IMR-90 (cell line): Measurements from ENCODE around the gene TMEM41A. TPM values are rescaled to one million over a fixed set of nuclear protein-coding genes. Genes with fewer than 3 reads are reported as not detected.

ENCODE experiments used
- ATAC-seq: fragments of 200-7000 bp; cut with Tn5 transposase; 2 replicates; pipeline ENCODE4 v1.9.1; 2020; ENCODE audit warnings: low read depth, mild to moderate bottlenecking, moderate library complexity
- BruUV-seq: library from RNA; stranded (reverse); fragments of 400-500 nt; replicated peaks from 2 replicates; lab custom pipeline; 2021; lab: Mats Ljungman, UMichigan
- CTCF ChIA-PET: fragments of 300-600 bp; formaldehyde crosslinking; extraction: SDS; loops from one replicate; lab custom pipeline; 2021; ENCODE audit warnings: antibody characterized with exemption; lab: Yijun Ruan, JAX
- POLR2A ChIA-PET: fragments of 300-600 bp; sonication (Branson Sonifier 250); formaldehyde crosslinking; loops from one replicate; lab custom pipeline; 2022; ENCODE audit warnings: antibody characterized with exemption; ENCODE audit not compliant: unreplicated experiment; lab: Charles Lee
- DNase-seq: peaks from one replicate; pipeline ENCODE4 v3.0.0; 2013
- H2AFZ ChIP-seq: replicated peaks from 2 replicates; pipeline ENCODE3; 2013; ENCODE audit warnings: low read length, mild to moderate bottlenecking; ENCODE audit not compliant: poor library complexity
- H2AK5ac ChIP-seq: 2 replicates; pipeline ENCODE4 v1.6.1; 2013; ENCODE audit warnings: low read depth, low read length, inconsistent platforms
- H2AK9ac ChIP-seq: replicated peaks from 2 replicates; pipeline ENCODE3; 2013; ENCODE audit warnings: mild to moderate bottlenecking, low read depth, low read length, moderate library complexity; ENCODE audit not compliant: poor library complexity
- H2BK120ac ChIP-seq: 2 replicates; pipeline ENCODE4 v1.6.1; 2013; ENCODE audit warnings: low read depth, low read length, inconsistent platforms
- H2BK15ac ChIP-seq: 3 replicates; pipeline ENCODE4 v1.6.1; 2013; ENCODE audit warnings: low read depth, low read length, inconsistent platforms
- H2BK20ac ChIP-seq: 2 replicates; pipeline ENCODE4 v1.6.1; 2013; ENCODE audit warnings: low read depth, mild to moderate bottlenecking, inconsistent platforms, low read length, moderate library complexity
- H2BK5ac ChIP-seq: 2 replicates; pipeline ENCODE4 v1.6.1; 2013; ENCODE audit warnings: mild to moderate bottlenecking, low read depth, low read length, inconsistent platforms; ENCODE audit not compliant: poor library complexity, severe bottlenecking
- H3K14ac ChIP-seq: replicated peaks from 2 replicates; pipeline ENCODE4 v1.6.1; 2013; ENCODE audit warnings: low read depth, low read length, inconsistent platforms
- H3K18ac ChIP-seq: 2 replicates; pipeline ENCODE4 v1.6.1; 2013; ENCODE audit warnings: low read depth, low read length, control low read depth
- H3K23ac ChIP-seq: 2 replicates; pipeline ENCODE4 v1.6.1; 2013; ENCODE audit warnings: low read depth, low read length, inconsistent platforms
- H3K27ac ChIP-seq: 2 replicates; pipeline ENCODE4 v1.5.1; 2013; ENCODE audit warnings: mild to moderate bottlenecking, control low read depth, low read length; ENCODE audit not compliant: insufficient read depth
- H3K27me3 ChIP-seq: 2 replicates; pipeline ENCODE4 v1.6.1; 2013; ENCODE audit warnings: low read length; ENCODE audit not compliant: control insufficient read depth, insufficient read depth
- H3K36me3 ChIP-seq: 2 replicates; pipeline ENCODE4 v1.6.1; 2013; ENCODE audit warnings: low read length, mixed read lengths; ENCODE audit not compliant: control insufficient read depth, insufficient read depth
- H3K4ac ChIP-seq: 2 replicates; pipeline ENCODE4 v1.6.1; 2013; ENCODE audit warnings: low read depth, low read length, inconsistent platforms
- H3K4me1 ChIP-seq: 2 replicates; pipeline ENCODE4 v1.6.1; 2013; ENCODE audit warnings: low read length, mixed read lengths; ENCODE audit not compliant: control insufficient read depth, insufficient read depth
- H3K4me2 ChIP-seq: 2 replicates; pipeline ENCODE4 v1.6.1; 2013; ENCODE audit warnings: low read depth, mild to moderate bottlenecking, control low read depth, low read length, moderate library complexity
- H3K4me3 ChIP-seq: 2 replicates; pipeline ENCODE4 v1.5.1; 2013; ENCODE audit warnings: low read depth, mild to moderate bottlenecking, control low read depth, low read length, moderate library complexity; ENCODE audit not compliant: insufficient read depth
- H3K56ac ChIP-seq: 2 replicates; pipeline ENCODE4 v1.6.1; 2013; ENCODE audit warnings: low read length, inconsistent platforms; ENCODE audit not compliant: insufficient read depth; ENCODE audit errors: extremely low read depth
- H3K79me1 ChIP-seq, 2 experiments: 2 replicates each; pipeline ENCODE4 v1.6.1; 2013; ENCODE audit warnings: low read length in 2 of 2, inconsistent platforms in 1 of 2, low read depth in 1 of 2
- H3K9ac ChIP-seq: 2 replicates; pipeline ENCODE4 v1.6.1; 2013; ENCODE audit warnings: low read depth, low read length, control low read depth
- H3K9me1 ChIP-seq: 2 replicates; pipeline ENCODE4 v1.6.1; 2013; ENCODE audit warnings: low read length, inconsistent platforms; ENCODE audit not compliant: insufficient read depth
- H3K9me3 ChIP-seq: 2 replicates; pipeline ENCODE4 v1.6.1; 2013; ENCODE audit warnings: low read length; ENCODE audit not compliant: control insufficient read depth, insufficient read depth
- H4K20me1 ChIP-seq: 2 replicates; pipeline ENCODE4 v1.6.1; 2013; ENCODE audit warnings: low read length, inconsistent platforms; ENCODE audit not compliant: insufficient read depth
- H4K5ac ChIP-seq: 2 replicates; pipeline ENCODE4 v1.6.1; 2013; ENCODE audit warnings: mild to moderate bottlenecking, low read depth, low read length, control low read depth
- H4K8ac ChIP-seq, 2 experiments: 2 replicates each; pipeline ENCODE4 v1.6.1; 2013; ENCODE audit warnings: low read depth in 2 of 2, low read length in 2 of 2, control low read depth in 1 of 2, inconsistent platforms in 1 of 2
- H4K91ac ChIP-seq: 2 replicates; pipeline ENCODE4 v1.6.1; 2013; ENCODE audit warnings: low read depth, low read length, inconsistent platforms; ENCODE audit not compliant: insufficient read depth
- CHD1 ChIP-seq: IDR thresholded peaks from 2 replicates; pipeline ENCODE4 v1.6.1; 2012; ENCODE audit warnings: low read depth, low read length, improper control_type of control experiment
- MAZ ChIP-seq: IDR thresholded peaks from 2 replicates; pipeline ENCODE4 v1.6.1; 2012; ENCODE audit warnings: low read depth, mild to moderate bottlenecking, low read length, improper control_type of control experiment, moderate library complexity, borderline replicate concordance
- MXI1 ChIP-seq: IDR thresholded peaks from 2 replicates; pipeline ENCODE4 v1.6.1; 2012; ENCODE audit warnings: low read depth, mild to moderate bottlenecking, low read length, moderate library complexity, borderline replicate concordance
- RAD21 ChIP-seq: IDR thresholded peaks from 2 replicates; pipeline ENCODE4 v1.6.1; 2012; ENCODE audit warnings: low read length, improper control_type of control experiment
- RCOR1 ChIP-seq: IDR thresholded peaks from 2 replicates; pipeline ENCODE4 v1.6.1; 2012; ENCODE audit warnings: mild to moderate bottlenecking, low read length, improper control_type of control experiment; ENCODE audit not compliant: insufficient replicate concordance
- WGBS, 2 experiments: methylation state at CpG; one replicate each; pipeline versions ENCODE4 v1.1.5 to v1.1.7; 2013; ENCODE audit warnings: missing lambda C conversion rate in 2 of 2; ENCODE audit not compliant: insufficient read length in 1 of 2; ENCODE audit errors: extremely low coverage in 2 of 2; 5-methylcytosine and 5-hydroxymethylcytosine counted together
- dilution Hi-C: fragments of 300-500 bp; cut with HindIII; formaldehyde crosslinking; loops from one replicate; pipeline ENCODE4 v1.14.3; 2018; ENCODE audit warnings: low sequenced_read_pairs; ENCODE audit not compliant: unreplicated experiment
- in situ Hi-C: fragments of 300-500 bp; cut with MboI; formaldehyde crosslinking; loops from 3 replicates; pipeline ENCODE4 v1.14.3; 2019; ENCODE audit warnings: low sequenced_read_pairs, inconsistent platforms, mixed read lengths
- intact Hi-C: fragments of 100-400 bp; cut with micrococcal nuclease; formaldehyde crosslinking; loops from 2 replicates; pipeline ENCODE4 v1.10.0; 2022
- polyA plus RNA-seq, 3 experiments: library from polyadenylated mRNA; depleted of rRNA; stranded (reverse); fragments of >200 nt; gene quantifications; 2 replicates each; pipeline ENCODE4 v1.2.3, GENCODE V29; 2012; ENCODE audit warnings: low replicate concordance in 1 of 3
- total RNA-seq: library from RNA; depleted of rRNA; stranded (reverse); fragments of >200 nt; gene quantifications from 2 replicates; pipeline ENCODE4 v1.2.3, GENCODE V29; 2012; rRNA removed
- TF ChIP-seq, protein P1 (sequence below): fragments of 150-350 bp; IDR thresholded peaks from 2 replicates; pipeline ENCODE4 v1.6.1; 2017; ENCODE audit warnings: mild to moderate bottlenecking, antibody characterized with exemption, low read length, low read depth

Gene TMEM41A
- total and polyA plus RNA-seq, 2 of the 4 experiments (the other 2 are of a cell fraction) = 10.6 to 12.5 TPM

DNA sequence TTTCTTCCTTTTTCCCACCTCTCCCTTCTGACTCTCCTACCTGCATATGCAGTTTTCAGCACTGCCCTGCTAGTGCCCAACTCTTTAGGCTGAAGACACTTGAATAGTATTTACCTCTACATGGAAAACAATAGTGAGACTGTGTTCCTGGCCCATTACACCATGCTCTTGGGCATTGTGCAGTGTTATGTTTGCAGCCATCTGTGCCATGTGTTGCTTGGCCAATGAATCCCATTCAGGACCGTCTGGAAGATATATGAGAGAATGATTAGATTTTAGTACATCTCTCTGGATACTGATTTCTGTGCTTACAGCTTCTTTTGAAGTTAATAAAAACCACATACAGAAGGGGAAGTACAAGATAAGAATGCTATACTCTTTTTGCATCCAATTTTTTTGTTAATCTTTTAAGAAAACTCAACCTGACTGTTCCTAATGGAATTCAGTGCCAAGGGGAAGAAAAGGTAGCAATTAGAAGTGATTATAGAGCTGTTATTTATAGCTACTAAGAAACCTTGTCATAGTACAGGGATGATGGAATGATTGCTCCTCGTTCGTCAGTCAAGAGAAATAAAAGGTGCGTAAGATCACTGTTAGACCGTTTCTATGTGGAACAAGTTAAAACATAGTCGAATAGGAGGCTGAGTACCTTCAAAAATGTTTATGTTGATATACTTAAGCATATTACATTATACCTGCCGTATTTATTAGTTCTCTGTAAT lies 58.9 kb downstream of the TMEM41A start:
- WGBS, 2 experiments = no CpG with 5 or more reads among the region's 7 CpGs
- no peak overlapping the region for H3K23ac ChIP-seq
- TF ChIP-seq RCOR1 (no peak), CHD1 (no peak), MXI1 (no peak), RAD21 (no peak), MAZ (no peak)
- TF ChIP-seq, protein P1, sequence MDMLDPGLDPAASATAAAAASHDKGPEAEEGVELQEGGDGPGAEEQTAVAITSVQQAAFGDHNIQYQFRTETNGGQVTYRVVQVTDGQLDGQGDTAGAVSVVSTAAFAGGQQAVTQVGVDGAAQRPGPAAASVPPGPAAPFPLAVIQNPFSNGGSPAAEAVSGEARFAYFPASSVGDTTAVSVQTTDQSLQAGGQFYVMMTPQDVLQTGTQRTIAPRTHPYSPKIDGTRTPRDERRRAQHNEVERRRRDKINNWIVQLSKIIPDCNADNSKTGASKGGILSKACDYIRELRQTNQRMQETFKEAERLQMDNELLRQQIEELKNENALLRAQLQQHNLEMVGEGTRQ = no peak
- DNase-seq (no peak), ATAC-seq (no peak)
- no peak overlapping the region for H2BK15ac ChIP-seq
- H3K9me1 ChIP-seq = no peaks in the 10 kb centered on the region
- H3K14ac ChIP-seq = no peak overlapping the region
- no peak overlapping the region for H2AK5ac ChIP-seq
- intact Hi-C loops (no loop called here), in situ Hi-C loops (no loop called here), dilution Hi-C loops (no loop called here)
- no peaks in the 10 kb centered on the region for H4K20me1 ChIP-seq
- CTCF ChIA-PET = no interaction called here
- POLR2A ChIA-PET = no interaction called here
- BruUV-seq = no TSS peak
- H3K27me3 ChIP-seq = no peaks in the 10 kb centered on the region
- H4K8ac ChIP-seq = no peak overlapping the region
- H3K18ac ChIP-seq = no peak overlapping the region
- H2BK120ac ChIP-seq = no peak overlapping the region
- H3K79me1 ChIP-seq = no peaks in the 10 kb centered on the region
- H3K4me1 ChIP-seq = no peaks in the 10 kb centered on the region
- no peak overlapping the region for H3K56ac ChIP-seq
- no peaks in the 10 kb centered on the region for H3K9me3 ChIP-seq
- H2BK5ac ChIP-seq = no peak overlapping the region
- H3K9ac ChIP-seq = no peak overlapping the region
- H3K36me3 ChIP-seq = no peaks in the 10 kb centered on the region
- H2AK9ac ChIP-seq = no peak overlapping the region
- H2AFZ ChIP-seq = no peak overlapping the region
- no peak overlapping the region for H3K4ac ChIP-seq
- H3K27ac ChIP-seq = no peak overlapping the region
- no peak overlapping the region for H3K4me2 ChIP-seq
- no peak overlapping the region for H2BK20ac ChIP-seq
- no peak overlapping the region for H4K91ac ChIP-seq
- no peak overlapping the region for H3K4me3 ChIP-seq
- no peak overlapping the region for H4K5ac ChIP-seq

Other genes with a start within 250 kb of the TMEM41A start
- gene EHHADH, start 245.0 kb downstream of the TMEM41A start, total RNA-seq = 4.2 and 4.7 TPM in 2 replicates
- 2.0 TPM in 2 replicates for gene EHHADH, start 245.0 kb downstream of the TMEM41A start, polyA plus RNA-seq (2012; rRNA removed)
- gene MAP3K13, start 135.9 kb downstream of the TMEM41A start, total RNA-seq = 17.6 and 19.2 TPM in 2 replicates
- 8.6 and 9.9 TPM in 2 replicates for gene MAP3K13, start 135.9 kb downstream of the TMEM41A start, polyA plus RNA-seq (2012; rRNA removed)
- 0.28 and 0.36 TPM in 2 replicates for gene LIPH, start 53.6 kb upstream of the TMEM41A start, total RNA-seq
- 0.17 and 0.27 TPM in 2 replicates for gene LIPH, start 53.6 kb upstream of the TMEM41A start, polyA plus RNA-seq (2012; rRNA removed)
- gene SENP2, start 87.3 kb upstream of the TMEM41A start, total RNA-seq = 15.2 and 31.1 TPM in 2 replicates
- gene SENP2, start 87.3 kb upstream of the TMEM41A start, polyA plus RNA-seq (2012; rRNA removed) = 7.5 and 9.4 TPM in 2 replicates